CD4-positive, alpha-beta T cell treated with Interleukin-15 for 1 hour (primary cell): ENCODE data around the gene MAPK9.
"Not testable (repeated sequence)": the region's sequence is repeated elsewhere in the genome, so short reads cannot be mapped to it uniquely, and the experiment has no call there.

Source experiments
- DNase-seq: peaks from one replicate; pipeline ENCODE4 v3.0.0-alpha.2; 2020

Gene MAPK9

GRCh38 chr5:180324601-180324950, 32.7 kb upstream of the MAPK9 start:
- DNase-seq = no peak

- no peak for DNase-seq
These were observed 32.2 kb upstream of the MAPK9 start for GRCh38 chr5:180323941-180324600.

GRCh38 chr5:180323160-180323559, 31.3 kb upstream of the MAPK9 start:
- no peak for DNase-seq

- no peak for DNase-seq
These were observed 26.7 kb upstream of the MAPK9 start for GRCh38 chr5:180318456-180319089.

- DNase-seq = no peak
These were observed 24.7 kb upstream of the MAPK9 start for GRCh38 chr5:180316586-180316985.

- DNase-seq = peak; percentile 66
These were observed 23.9 kb upstream of the MAPK9 start for GRCh38 chr5:180315762-180316212.

GRCh38 chr5:180313677-180314505, 22.0 kb upstream of the MAPK9 start:
- no peak for DNase-seq

GRCh38 chr5:180311216-180311615, 19.3 kb upstream of the MAPK9 start:
- no peak for DNase-seq

GRCh38 chr5:180306796-180307195, 14.9 kb upstream of the MAPK9 start:
- no peak for DNase-seq

GRCh38 chr5:180305481-180305880, 13.6 kb upstream of the MAPK9 start:
- no peak for DNase-seq

- no peak for DNase-seq
These were observed 12.8 kb upstream of the MAPK9 start for GRCh38 chr5:180304431-180305375.

- no peak for DNase-seq
These were observed 12.1 kb upstream of the MAPK9 start for GRCh38 chr5:180304016-180304292.

GRCh38 chr5:180303226-180304015, 11.5 kb upstream of the MAPK9 start:
- DNase-seq = no peak

- no peak for DNase-seq
These were observed 10.4 kb upstream of the MAPK9 start for GRCh38 chr5:180302256-180302655.

- no peak for DNase-seq
These were observed 9.4 kb upstream of the MAPK9 start for GRCh38 chr5:180301253-180301652.

- no peak for DNase-seq
These were observed 7.6 kb upstream of the MAPK9 start for GRCh38 chr5:180299526-180299925.

- DNase-seq = not testable (repeated sequence)
These were observed 7.1 kb upstream of the MAPK9 start for GRCh38 chr5:180299014-180299413.

GRCh38 chr5:180297587-180298282, 5.9 kb upstream of the MAPK9 start:
- DNase-seq = no peak

- peak; percentile 32 for DNase-seq
These were observed 4.9 kb upstream of the MAPK9 start for GRCh38 chr5:180296771-180297170.

- DNase-seq = no peak
These were observed 3.2 kb upstream of the MAPK9 start for GRCh38 chr5:180294913-180295555.

GRCh38 chr5:180294411-180294810, 2.5 kb upstream of the MAPK9 start:
- DNase-seq = peak; percentile 37
